HepG2 (cell line): ENCODE data around the gene UBL3. TPM values are rescaled to one million over a fixed set of nuclear protein-coding genes. Genes with fewer than 3 reads are reported as not detected.

Experiments
- ARHGAP35 ChIP-seq: sonication (generic); formaldehyde crosslinking; IDR thresholded peaks from 2 replicates; pipeline ENCODE4 v1.9.0; 2022; ENCODE audit warnings: mild to moderate bottlenecking, inconsistent platforms, moderate library complexity, missing genetic modification reagents, borderline replicate concordance
- CBFB ChIP-seq: sonication (generic); formaldehyde crosslinking; IDR thresholded peaks from 2 replicates; pipeline ENCODE4 v1.4.0; 2020; ENCODE audit warnings: missing genetic modification reagents
- GPN1 ChIP-seq: sonication (generic); formaldehyde crosslinking; IDR thresholded peaks from 2 replicates; pipeline ENCODE4 v1.5.1; 2020; ENCODE audit warnings: missing genetic modification reagents, borderline replicate concordance
- GTF3A ChIP-seq: sonication (generic); formaldehyde crosslinking; conservative IDR thresholded peaks from 2 replicates; pipeline ENCODE4 v1.4.0; 2020; ENCODE audit warnings: mild to moderate bottlenecking, missing genetic modification reagents
- KLF16 ChIP-seq, 2 experiments: sonication (generic) in 1 of 2; formaldehyde crosslinking in 1 of 2; IDR thresholded peaks; 2 replicates each; pipeline versions ENCODE4 v1.6.1 to v1.8.0; 2016 to 2023; ENCODE audit warnings: missing genetic modification reagents in 2 of 2, missing compliant biosample characterization in 1 of 2
- RFX3 ChIP-seq: IDR thresholded peaks from 2 replicates; pipeline ENCODE4 v1.6.1; 2016; ENCODE audit warnings: missing biosample characterization, missing genetic modification reagents
- TP53 ChIP-seq: sonication (generic); formaldehyde crosslinking; conservative IDR thresholded peaks from 2 replicates; pipeline ENCODE4 v1.4.0; 2020; ENCODE audit warnings: missing genetic modification reagents
- ZNF17 ChIP-seq: sonication (generic); formaldehyde crosslinking; IDR thresholded peaks from 2 replicates; pipeline ENCODE4 v1.5.0; 2020; ENCODE audit warnings: mild to moderate bottlenecking, missing genetic modification reagents
- ZNF317 ChIP-seq: sonication (generic); formaldehyde crosslinking; IDR thresholded peaks from 2 replicates; pipeline ENCODE4 v1.5.0; 2020; ENCODE audit warnings: mild to moderate bottlenecking, missing genetic modification reagents
- ZNF343 ChIP-seq: sonication (generic); formaldehyde crosslinking; IDR thresholded peaks from 2 replicates; pipeline ENCODE4 v1.4.0; 2020; ENCODE audit warnings: mild to moderate bottlenecking, missing genetic modification reagents
- ZNF382 ChIP-seq: sonication (generic); formaldehyde crosslinking; IDR thresholded peaks from 2 replicates; pipeline ENCODE4 v1.5.0; 2020; ENCODE audit warnings: missing genetic modification reagents, mild to moderate bottlenecking, borderline replicate concordance
- polyA plus RNA-seq, 8 experiments: library from polyadenylated mRNA; depleted of rRNA in 3 of 8; stranded (reverse) in 7 of 8; unstranded in 1 of 8; fragments of >200 nt; fragmentation: Illumina TruSeq in 4 of 8; extraction: Trizol in 4 of 8; gene quantifications; 2 replicates each; pipeline versions ENCODE4 v1.2.1 to v1.2.3, GENCODE V29; 2011 to 2016; ENCODE audit warnings: low read depth in 4 of 8, missing spikeins in 1 of 8, mixed read lengths in 1 of 8; ENCODE audit not compliant: insufficient read depth in 1 of 8
- total RNA-seq, 5 experiments: library from RNA; depleted of rRNA; stranded (reverse); fragments of >200 nt; fragmentation: Illumina TruSeq; extraction: Trizol; gene quantifications; 2 replicates each; pipeline ENCODE4 v1.2.3, GENCODE V29; 2016; ENCODE audit warnings: low read depth in 1 of 5
- TF ChIP-seq, protein P1 (sequence below): sonication (generic); formaldehyde crosslinking; IDR thresholded peaks from 2 replicates; pipeline ENCODE4; 2020; ENCODE audit warnings: missing genetic modification reagents, mild to moderate bottlenecking, borderline replicate concordance
- TF ChIP-seq, protein P2 (sequence below): IDR thresholded peaks from 2 replicates; pipeline ENCODE4 v1.6.1; 2016
- TF ChIP-seq, protein P3 (sequence below): sonication (generic); formaldehyde crosslinking; IDR thresholded peaks from 2 replicates; pipeline ENCODE4 v1.8.0; 2022; ENCODE audit warnings: low read depth, missing genetic modification reagents
- TF ChIP-seq, protein P4 (sequence below): sonication (generic); formaldehyde crosslinking; conservative IDR thresholded peaks from 2 replicates; pipeline ENCODE4 v1.8.0; 2022; ENCODE audit warnings: low read depth, missing genetic modification reagents
- TF ChIP-seq, protein P5 (sequence below): sonication (generic); formaldehyde crosslinking; IDR thresholded peaks from 2 replicates; pipeline ENCODE4 v1.4.0; 2020; ENCODE audit warnings: mild to moderate bottlenecking, missing genetic modification reagents, borderline replicate concordance
- TF ChIP-seq, protein P6 (sequence below): sonication (generic); formaldehyde crosslinking; IDR thresholded peaks from 2 replicates; pipeline ENCODE4 v1.5.0; 2020; ENCODE audit warnings: missing genetic modification reagents

The UBL3 gene
- total and polyA plus RNA-seq, 2 of the 13 experiments (the other 11 are each of a cell fraction or from before 2014, with no cell fraction given): 7.4 to 9.6 TPM

DNA sequence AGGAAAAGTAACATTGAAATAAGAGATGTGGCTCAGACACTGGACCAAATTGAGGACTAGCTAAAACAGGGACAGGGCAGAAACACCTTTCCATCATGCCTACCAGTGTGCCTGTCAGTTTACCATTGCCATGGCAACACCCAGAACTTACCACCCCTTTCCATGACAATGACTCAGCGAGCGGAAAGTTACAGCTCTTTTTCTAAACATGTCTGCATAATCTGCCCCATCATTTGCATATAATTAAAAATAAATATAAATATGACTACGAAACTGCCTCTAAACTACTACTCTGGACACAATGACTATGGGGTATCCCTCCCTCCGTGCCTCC is 96.0 kb downstream of the UBL3 start (continued):
- TF ChIP-seq, protein P1, sequence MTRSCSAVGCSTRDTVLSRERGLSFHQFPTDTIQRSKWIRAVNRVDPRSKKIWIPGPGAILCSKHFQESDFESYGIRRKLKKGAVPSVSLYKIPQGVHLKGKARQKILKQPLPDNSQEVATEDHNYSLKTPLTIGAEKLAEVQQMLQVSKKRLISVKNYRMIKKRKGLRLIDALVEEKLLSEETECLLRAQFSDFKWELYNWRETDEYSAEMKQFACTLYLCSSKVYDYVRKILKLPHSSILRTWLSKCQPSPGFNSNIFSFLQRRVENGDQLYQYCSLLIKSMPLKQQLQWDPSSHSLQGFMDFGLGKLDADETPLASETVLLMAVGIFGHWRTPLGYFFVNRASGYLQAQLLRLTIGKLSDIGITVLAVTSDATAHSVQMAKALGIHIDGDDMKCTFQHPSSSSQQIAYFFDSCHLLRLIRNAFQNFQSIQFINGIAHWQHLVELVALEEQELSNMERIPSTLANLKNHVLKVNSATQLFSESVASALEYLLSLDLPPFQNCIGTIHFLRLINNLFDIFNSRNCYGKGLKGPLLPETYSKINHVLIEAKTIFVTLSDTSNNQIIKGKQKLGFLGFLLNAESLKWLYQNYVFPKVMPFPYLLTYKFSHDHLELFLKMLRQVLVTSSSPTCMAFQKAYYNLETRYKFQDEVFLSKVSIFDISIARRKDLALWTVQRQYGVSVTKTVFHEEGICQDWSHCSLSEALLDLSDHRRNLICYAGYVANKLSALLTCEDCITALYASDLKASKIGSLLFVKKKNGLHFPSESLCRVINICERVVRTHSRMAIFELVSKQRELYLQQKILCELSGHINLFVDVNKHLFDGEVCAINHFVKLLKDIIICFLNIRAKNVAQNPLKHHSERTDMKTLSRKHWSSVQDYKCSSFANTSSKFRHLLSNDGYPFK (CRISPR knock-in tag): no peak
- TF ChIP-seq RFX3 (CRISPR knock-in tag) (peak; percentile 88), ARHGAP35 (CRISPR knock-in tag) (no peak), GTF3A (CRISPR knock-in tag) (no peak), CBFB (CRISPR knock-in tag) (no peak), KLF16 (CRISPR knock-in tag; IDR thresholded peaks at IDR 0.05) (no peak), TP53 (no peak), ZNF17 (CRISPR knock-in tag) (no peak), ZNF317 (CRISPR knock-in tag) (no peak), ZNF382 (CRISPR knock-in tag) (no peak), ZNF343 (CRISPR knock-in tag) (no peak), GPN1 (CRISPR knock-in tag) (no peak)
- TF ChIP-seq, protein P2, sequence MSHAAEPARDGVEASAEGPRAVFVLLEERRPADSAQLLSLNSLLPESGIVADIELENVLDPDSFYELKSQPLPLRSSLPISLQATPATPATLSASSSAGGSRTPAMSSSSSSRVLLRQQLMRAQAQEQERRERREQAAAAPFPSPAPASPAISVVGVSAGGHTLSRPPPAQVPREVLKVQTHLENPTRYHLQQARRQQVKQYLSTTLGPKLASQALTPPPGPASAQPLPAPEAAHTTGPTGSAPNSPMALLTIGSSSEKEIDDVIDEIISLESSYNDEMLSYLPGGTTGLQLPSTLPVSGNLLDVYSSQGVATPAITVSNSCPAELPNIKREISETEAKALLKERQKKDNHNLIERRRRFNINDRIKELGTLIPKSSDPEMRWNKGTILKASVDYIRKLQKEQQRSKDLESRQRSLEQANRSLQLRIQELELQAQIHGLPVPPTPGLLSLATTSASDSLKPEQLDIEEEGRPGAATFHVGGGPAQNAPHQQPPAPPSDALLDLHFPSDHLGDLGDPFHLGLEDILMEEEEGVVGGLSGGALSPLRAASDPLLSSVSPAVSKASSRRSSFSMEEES (CRISPR knock-in tag): no peak
- TF ChIP-seq, protein P3, sequence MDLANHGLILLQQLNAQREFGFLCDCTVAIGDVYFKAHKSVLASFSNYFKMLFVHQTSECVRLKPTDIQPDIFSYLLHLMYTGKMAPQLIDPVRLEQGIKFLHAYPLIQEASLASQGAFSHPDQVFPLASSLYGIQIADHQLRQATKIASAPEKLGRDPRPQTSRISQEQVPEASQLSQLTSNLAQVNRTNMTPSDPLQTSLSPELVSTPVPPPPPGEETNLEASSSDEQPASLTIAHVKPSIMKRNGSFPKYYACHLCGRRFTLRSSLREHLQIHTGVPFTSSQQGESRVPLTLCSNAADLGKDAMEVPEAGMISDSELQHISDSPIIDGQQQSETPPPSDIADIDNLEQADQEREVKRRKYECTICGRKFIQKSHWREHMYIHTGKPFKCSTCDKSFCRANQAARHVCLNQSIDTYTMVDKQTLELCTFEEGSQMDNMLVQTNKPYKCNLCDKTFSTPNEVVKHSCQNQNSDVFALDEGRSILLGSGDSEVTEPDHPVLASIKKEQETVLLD (CRISPR knock-in tag): no peak
- TF ChIP-seq, protein P4, sequence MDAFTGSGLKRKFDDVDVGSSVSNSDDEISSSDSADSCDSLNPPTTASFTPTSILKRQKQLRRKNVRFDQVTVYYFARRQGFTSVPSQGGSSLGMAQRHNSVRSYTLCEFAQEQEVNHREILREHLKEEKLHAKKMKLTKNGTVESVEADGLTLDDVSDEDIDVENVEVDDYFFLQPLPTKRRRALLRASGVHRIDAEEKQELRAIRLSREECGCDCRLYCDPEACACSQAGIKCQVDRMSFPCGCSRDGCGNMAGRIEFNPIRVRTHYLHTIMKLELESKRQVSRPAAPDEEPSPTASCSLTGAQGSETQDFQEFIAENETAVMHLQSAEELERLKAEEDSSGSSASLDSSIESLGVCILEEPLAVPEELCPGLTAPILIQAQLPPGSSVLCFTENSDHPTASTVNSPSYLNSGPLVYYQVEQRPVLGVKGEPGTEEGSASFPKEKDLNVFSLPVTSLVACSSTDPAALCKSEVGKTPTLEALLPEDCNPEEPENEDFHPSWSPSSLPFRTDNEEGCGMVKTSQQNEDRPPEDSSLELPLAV (CRISPR knock-in tag): no peak
- TF ChIP-seq, protein P5, sequence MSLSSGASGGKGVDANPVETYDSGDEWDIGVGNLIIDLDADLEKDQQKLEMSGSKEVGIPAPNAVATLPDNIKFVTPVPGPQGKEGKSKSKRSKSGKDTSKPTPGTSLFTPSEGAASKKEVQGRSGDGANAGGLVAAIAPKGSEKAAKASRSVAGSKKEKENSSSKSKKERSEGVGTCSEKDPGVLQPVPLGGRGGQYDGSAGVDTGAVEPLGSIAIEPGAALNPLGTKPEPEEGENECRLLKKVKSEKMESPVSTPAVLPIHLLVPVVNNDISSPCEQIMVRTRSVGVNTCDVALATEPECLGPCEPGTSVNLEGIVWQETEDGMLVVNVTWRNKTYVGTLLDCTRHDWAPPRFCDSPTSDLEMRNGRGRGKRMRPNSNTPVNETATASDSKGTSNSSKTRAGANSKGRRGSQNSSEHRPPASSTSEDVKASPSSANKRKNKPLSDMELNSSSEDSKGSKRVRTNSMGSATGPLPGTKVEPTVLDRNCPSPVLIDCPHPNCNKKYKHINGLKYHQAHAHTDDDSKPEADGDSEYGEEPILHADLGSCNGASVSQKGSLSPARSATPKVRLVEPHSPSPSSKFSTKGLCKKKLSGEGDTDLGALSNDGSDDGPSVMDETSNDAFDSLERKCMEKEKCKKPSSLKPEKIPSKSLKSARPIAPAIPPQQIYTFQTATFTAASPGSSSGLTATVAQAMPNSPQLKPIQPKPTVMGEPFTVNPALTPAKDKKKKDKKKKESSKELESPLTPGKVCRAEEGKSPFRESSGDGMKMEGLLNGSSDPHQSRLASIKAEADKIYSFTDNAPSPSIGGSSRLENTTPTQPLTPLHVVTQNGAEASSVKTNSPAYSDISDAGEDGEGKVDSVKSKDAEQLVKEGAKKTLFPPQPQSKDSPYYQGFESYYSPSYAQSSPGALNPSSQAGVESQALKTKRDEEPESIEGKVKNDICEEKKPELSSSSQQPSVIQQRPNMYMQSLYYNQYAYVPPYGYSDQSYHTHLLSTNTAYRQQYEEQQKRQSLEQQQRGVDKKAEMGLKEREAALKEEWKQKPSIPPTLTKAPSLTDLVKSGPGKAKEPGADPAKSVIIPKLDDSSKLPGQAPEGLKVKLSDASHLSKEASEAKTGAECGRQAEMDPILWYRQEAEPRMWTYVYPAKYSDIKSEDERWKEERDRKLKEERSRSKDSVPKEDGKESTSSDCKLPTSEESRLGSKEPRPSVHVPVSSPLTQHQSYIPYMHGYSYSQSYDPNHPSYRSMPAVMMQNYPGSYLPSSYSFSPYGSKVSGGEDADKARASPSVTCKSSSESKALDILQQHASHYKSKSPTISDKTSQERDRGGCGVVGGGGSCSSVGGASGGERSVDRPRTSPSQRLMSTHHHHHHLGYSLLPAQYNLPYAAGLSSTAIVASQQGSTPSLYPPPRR (CRISPR knock-in tag): no peak
- TF ChIP-seq, protein P6, sequence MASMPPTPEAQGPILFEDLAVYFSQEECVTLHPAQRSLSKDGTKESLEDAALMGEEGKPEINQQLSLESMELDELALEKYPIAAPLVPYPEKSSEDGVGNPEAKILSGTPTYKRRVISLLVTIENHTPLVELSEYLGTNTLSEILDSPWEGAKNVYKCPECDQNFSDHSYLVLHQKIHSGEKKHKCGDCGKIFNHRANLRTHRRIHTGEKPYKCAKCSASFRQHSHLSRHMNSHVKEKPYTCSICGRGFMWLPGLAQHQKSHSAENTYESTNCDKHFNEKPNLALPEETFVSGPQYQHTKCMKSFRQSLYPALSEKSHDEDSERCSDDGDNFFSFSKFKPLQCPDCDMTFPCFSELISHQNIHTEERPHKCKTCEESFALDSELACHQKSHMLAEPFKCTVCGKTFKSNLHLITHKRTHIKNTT (CRISPR knock-in tag): no peak
